ENCODE data around the gene GLRX. TPM values are rescaled to one million over a fixed set of nuclear protein-coding genes. Genes with fewer than 3 reads are reported as not detected.

GLRX gene
- total and polyA plus RNA-seq, 2 of the 13 experiments (the other 11 are each of a cell fraction or from before 2014, with no cell fraction given): 63.8 to 499 TPM

- peak; percentile 99 for TF ChIP-seq DRAP1 (CRISPR knock-in tag; IDR thresholded peaks at IDR 0.05)
- TF ChIP-seq ARID2 (CRISPR knock-in tag; IDR thresholded peaks at IDR 0.05; ENCODE audit: borderline replicate concordance): no peak
- 0 out of 2 replicates have a peak, but pooled peaks have one; percentile 10 for TF ChIP-seq GATAD2A (CRISPR knock-in tag; IDR thresholded peaks at IDR 0.05)
- TF ChIP-seq GMEB1 (CRISPR knock-in tag; IDR thresholded peaks at IDR 0.05; ENCODE audit: borderline replicate concordance): no peak
- TF ChIP-seq, protein P1, sequence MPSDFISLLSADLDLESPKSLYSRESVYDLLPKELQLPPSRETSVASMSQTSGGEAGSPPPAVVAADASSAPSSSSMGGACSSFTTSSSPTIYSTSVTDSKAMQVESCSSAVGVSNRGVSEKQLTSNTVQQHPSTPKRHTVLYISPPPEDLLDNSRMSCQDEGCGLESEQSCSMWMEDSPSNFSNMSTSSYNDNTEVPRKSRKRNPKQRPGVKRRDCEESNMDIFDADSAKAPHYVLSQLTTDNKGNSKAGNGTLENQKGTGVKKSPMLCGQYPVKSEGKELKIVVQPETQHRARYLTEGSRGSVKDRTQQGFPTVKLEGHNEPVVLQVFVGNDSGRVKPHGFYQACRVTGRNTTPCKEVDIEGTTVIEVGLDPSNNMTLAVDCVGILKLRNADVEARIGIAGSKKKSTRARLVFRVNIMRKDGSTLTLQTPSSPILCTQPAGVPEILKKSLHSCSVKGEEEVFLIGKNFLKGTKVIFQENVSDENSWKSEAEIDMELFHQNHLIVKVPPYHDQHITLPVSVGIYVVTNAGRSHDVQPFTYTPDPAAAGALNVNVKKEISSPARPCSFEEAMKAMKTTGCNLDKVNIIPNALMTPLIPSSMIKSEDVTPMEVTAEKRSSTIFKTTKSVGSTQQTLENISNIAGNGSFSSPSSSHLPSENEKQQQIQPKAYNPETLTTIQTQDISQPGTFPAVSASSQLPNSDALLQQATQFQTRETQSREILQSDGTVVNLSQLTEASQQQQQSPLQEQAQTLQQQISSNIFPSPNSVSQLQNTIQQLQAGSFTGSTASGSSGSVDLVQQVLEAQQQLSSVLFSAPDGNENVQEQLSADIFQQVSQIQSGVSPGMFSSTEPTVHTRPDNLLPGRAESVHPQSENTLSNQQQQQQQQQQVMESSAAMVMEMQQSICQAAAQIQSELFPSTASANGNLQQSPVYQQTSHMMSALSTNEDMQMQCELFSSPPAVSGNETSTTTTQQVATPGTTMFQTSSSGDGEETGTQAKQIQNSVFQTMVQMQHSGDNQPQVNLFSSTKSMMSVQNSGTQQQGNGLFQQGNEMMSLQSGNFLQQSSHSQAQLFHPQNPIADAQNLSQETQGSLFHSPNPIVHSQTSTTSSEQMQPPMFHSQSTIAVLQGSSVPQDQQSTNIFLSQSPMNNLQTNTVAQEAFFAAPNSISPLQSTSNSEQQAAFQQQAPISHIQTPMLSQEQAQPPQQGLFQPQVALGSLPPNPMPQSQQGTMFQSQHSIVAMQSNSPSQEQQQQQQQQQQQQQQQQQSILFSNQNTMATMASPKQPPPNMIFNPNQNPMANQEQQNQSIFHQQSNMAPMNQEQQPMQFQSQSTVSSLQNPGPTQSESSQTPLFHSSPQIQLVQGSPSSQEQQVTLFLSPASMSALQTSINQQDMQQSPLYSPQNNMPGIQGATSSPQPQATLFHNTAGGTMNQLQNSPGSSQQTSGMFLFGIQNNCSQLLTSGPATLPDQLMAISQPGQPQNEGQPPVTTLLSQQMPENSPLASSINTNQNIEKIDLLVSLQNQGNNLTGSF (CRISPR knock-in tag; IDR thresholded peaks at IDR 0.05): 0 out of 2 replicates have a peak, but pooled peaks have one; percentile 28
- TF ChIP-seq ZNF772 (CRISPR knock-in tag; IDR thresholded peaks at IDR 0.05): 0 out of 2 replicates have a peak, but pooled peaks have one; percentile 36
- TF ChIP-seq ZNF614 (CRISPR knock-in tag; IDR thresholded peaks at IDR 0.05; ENCODE audit: borderline replicate concordance): peak; percentile 36; the same call in 1 of the 2 replicates
- TF ChIP-seq FOSL1 (CRISPR knock-in tag; IDR thresholded peaks at IDR 0.05; ENCODE audit: borderline replicate concordance): no peak
- TF ChIP-seq, protein P2, sequence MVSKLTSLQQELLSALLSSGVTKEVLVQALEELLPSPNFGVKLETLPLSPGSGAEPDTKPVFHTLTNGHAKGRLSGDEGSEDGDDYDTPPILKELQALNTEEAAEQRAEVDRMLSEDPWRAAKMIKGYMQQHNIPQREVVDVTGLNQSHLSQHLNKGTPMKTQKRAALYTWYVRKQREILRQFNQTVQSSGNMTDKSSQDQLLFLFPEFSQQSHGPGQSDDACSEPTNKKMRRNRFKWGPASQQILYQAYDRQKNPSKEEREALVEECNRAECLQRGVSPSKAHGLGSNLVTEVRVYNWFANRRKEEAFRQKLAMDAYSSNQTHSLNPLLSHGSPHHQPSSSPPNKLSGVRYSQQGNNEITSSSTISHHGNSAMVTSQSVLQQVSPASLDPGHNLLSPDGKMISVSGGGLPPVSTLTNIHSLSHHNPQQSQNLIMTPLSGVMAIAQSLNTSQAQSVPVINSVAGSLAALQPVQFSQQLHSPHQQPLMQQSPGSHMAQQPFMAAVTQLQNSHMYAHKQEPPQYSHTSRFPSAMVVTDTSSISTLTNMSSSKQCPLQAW (CRISPR knock-in tag; IDR thresholded peaks at IDR 0.05): 0 out of 2 replicates have a peak, but pooled peaks have one; percentile 3
- peak; percentile 78; the same call in 1 of the 2 replicates for TF ChIP-seq ZFP37 (CRISPR knock-in tag; IDR thresholded peaks at IDR 0.05; ENCODE audit: borderline replicate concordance)
- TF ChIP-seq HBP1 (CRISPR knock-in tag; IDR thresholded peaks at IDR 0.05; ENCODE audit: low read depth): peak; percentile 79; the same call in 1 of the 2 replicates
- TF ChIP-seq ZNF101 (CRISPR knock-in tag; IDR thresholded peaks at IDR 0.05; ENCODE audit: borderline replicate concordance, low read depth): no peak
- TF ChIP-seq CBX2 (IDR thresholded peaks at IDR 0.05; ENCODE audit: low read depth, low read length): no peak
- TF ChIP-seq CBX2 (CRISPR knock-in tag; IDR thresholded peaks at IDR 0.05; ENCODE audit: low read depth): no peak
- no peak for TF ChIP-seq ZNF7 (CRISPR knock-in tag; IDR thresholded peaks at IDR 0.05)
- TF ChIP-seq NR2C2 (CRISPR knock-in tag; IDR thresholded peaks at IDR 0.05; ENCODE audit: borderline replicate concordance): no peak
- TF ChIP-seq SMC3 (IDR thresholded peaks at IDR 0.05; ENCODE audit: low read length): no peak
- TF ChIP-seq SOX13 (IDR thresholded peaks at IDR 0.05): no peak
- TF ChIP-seq SOX13 (CRISPR knock-in tag; conservative IDR thresholded peaks at IDR 0.05 in 1 of 2, IDR thresholded peaks at IDR 0.05 in 1 of 2): peak in 1 of 2 experiments; percentile 6; a peak in 1 of 4 replicates
Measured at GRCh38 chr5:95822542-95823181, at the start of gene GLRX (continued).

All from HepG2 (cell line).